ENCODE results near the gene MCTP1.

DNA sequence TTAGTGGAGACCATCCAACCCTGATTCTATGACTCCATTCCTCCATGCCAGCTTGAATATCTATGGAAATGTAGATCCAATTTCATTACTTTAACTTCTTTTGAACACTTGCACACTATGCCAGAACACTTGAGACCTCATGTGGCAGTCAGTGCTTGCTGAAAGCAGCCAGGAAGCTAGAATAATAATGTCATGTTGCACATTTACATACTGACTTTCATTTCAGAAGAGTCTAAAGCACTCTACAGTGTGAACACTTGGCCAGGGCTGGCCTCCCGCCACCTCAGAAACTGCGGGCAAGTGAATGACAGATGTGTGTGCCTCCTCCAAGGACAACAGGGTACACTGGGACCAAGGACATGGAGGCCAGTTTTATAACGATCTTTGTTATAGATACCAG, 569.1 kb downstream of the MCTP1 start:
- TF ChIP-seq YY1 (IDR thresholded peaks at IDR 0.05; ENCODE audit: low read depth) (no peak), REST (IDR thresholded peaks at IDR 0.05; ENCODE audit: low read depth) (no peak), EP300 (IDR thresholded peaks at IDR 0.05; ENCODE audit: borderline replicate concordance) (no peak), TCF12 (IDR thresholded peaks at IDR 0.05; ENCODE audit: low read depth) (no peak), RAD21 (IDR thresholded peaks at IDR 0.05; ENCODE audit: low read depth) (no peak), FOXM1 (IDR thresholded peaks at IDR 0.05; ENCODE audit: borderline replicate concordance, low read depth) (no peak)
- TF ChIP-seq, protein P1, sequence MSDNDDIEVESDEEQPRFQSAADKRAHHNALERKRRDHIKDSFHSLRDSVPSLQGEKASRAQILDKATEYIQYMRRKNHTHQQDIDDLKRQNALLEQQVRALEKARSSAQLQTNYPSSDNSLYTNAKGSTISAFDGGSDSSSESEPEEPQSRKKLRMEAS (IDR thresholded peaks at IDR 0.05): no peak
